Epithelial cell of esophagus (primary cell): Measurements from ENCODE around the gene SIGLEC8.
"Not testable (repeated sequence)": the region's sequence is repeated elsewhere in the genome, so short reads cannot be mapped to it uniquely, and the experiment has no call there.

Experiments
- DNase-seq: peaks from one replicate; pipeline ENCODE4 v3.0.0; 2010; ENCODE audit warnings: low read depth
- H3K4me3 ChIP-seq: 2 replicates; pipeline ENCODE4 v1.5.1; 2011; ENCODE audit warnings: mild to moderate bottlenecking, low read length, control low read depth
- TF ChIP-seq, protein P1 (sequence below): IDR thresholded peaks from 2 replicates; pipeline ENCODE4 v1.5.1; 2011; ENCODE audit warnings: low read depth, mild to moderate bottlenecking, low read length, control low read depth, inconsistent platforms; ENCODE audit not compliant: insufficient read depth; ENCODE audit errors: missing control alignments

The SIGLEC8 gene

DNA sequence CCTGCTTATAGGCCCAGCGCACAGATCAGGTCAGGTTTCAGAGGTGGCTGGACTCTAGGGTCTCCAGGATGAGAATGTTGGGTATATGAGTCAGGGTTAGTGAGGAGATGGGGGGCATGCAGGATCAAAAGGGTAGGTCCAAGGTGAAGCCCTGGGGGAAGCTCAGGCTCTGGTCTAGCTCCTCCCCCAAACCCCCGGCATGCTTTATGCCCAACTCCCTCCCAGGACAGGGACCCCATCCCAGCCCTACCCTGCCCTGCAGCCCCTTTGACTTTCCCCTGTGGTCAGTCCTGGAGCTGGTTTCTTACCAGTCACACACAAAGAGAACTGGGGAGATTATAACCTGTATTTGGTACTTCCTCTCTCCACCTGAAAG lies 10.3 kb upstream of the SIGLEC8 start:
- TF ChIP-seq, protein P1, sequence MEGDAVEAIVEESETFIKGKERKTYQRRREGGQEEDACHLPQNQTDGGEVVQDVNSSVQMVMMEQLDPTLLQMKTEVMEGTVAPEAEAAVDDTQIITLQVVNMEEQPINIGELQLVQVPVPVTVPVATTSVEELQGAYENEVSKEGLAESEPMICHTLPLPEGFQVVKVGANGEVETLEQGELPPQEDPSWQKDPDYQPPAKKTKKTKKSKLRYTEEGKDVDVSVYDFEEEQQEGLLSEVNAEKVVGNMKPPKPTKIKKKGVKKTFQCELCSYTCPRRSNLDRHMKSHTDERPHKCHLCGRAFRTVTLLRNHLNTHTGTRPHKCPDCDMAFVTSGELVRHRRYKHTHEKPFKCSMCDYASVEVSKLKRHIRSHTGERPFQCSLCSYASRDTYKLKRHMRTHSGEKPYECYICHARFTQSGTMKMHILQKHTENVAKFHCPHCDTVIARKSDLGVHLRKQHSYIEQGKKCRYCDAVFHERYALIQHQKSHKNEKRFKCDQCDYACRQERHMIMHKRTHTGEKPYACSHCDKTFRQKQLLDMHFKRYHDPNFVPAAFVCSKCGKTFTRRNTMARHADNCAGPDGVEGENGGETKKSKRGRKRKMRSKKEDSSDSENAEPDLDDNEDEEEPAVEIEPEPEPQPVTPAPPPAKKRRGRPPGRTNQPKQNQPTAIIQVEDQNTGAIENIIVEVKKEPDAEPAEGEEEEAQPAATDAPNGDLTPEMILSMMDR, result no peak
- H3K4me3 ChIP-seq, result no peak overlapping the region
- no peak for DNase-seq

DNA sequence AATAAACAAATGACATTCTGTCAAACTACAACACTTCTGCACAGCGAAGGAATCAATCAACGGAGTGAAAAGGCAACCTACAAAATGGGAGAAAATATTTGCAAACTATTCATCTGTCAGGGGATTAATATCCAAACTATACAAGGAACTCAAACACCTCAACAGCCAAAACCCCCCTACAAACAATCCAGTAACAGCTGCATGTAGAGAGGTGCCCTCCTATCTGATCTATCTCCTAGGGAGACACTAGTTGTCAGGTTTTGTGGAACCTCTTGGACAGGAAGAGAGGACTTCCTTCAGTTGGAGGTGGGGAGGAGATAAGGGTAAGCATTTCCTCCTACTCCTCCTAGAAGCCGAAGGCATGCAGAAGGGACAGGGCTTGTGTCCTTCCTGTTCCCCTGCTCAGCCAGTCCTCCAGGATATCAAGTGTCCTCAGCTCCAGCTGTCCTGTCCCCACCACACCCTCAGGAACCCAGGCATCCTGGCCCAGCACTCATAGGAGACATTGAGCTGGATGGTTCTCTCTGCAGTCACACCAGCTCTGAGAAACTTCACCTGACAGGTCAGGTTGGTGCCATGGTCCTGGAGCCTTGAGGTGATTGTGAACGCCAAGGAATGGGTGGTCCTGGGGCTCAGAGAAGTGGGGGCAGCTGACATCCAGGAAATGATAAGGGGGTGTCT lies 9.8 kb upstream of the SIGLEC8 start:
- no peak for DNase-seq
- no peak overlapping the region for H3K4me3 ChIP-seq
- TF ChIP-seq, protein P1, result no peak

- DNase-seq, result no peak
- TF ChIP-seq, protein P1, result no peak
- H3K4me3 ChIP-seq, result no peak overlapping the region
Measured at GRCh38 chr19:51466723-51467122, 8.5 kb upstream of the SIGLEC8 start.

DNA sequence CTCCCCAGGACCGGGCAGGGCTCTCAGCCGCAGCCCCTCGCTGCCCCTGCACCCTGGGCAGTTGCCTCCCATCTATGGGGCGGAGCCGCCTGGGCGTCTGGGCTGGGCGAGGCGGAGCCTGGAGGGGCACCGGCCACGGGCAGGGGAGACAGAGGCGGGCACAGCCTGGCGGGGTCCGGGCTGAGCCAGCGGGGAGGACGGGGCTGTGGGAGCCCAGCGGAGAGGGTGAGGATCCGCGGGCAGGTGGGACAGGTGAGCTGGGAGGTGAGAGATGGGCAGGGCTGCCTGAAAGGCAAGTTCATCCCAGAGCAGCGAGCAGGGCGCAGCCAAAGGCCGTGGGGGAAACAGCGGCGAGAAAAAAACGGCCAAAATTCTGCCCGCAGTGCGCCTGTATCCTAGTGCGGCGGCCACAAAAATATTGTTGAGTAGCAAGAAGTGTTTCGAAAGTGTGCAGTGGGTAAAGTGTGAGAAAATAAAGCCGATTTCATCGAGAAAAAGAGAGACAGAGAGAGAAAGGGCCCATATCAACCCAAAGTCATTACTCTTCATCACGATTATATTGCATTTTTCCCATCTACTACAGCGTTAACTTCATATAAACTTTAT lies 5.8 kb upstream of the SIGLEC8 start:
- not testable (repeated sequence) for H3K4me3 ChIP-seq, DNase-seq

DNA sequence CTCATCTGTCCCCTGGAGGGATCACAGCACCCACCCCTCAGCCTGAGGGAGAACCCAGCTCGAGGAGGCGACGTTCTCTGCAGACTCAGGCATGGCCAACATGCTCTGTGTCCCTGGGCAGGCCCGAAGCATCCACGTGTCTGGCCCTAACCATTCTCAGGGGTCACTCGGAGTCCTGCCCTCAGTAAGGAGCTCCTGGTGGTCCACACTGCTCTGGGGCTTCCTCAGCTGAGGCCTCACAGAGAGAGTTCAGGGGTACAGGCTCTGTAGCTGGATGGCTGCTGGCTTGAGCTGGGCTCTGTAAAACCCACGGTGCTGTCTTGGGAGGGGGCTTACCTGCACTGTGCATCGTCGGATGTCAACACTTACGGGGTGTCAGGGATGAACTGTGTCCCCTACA lies 4.4 kb upstream of the SIGLEC8 start:
- no peak overlapping the region for H3K4me3 ChIP-seq
- no peak for DNase-seq
- TF ChIP-seq, protein P1, result no peak

- H3K4me3 ChIP-seq, result no peak overlapping the region
- TF ChIP-seq, protein P1, result no peak
- no peak for DNase-seq
Measured at GRCh38 chr19:51462276-51462675, 4.0 kb upstream of the SIGLEC8 start.

DNA sequence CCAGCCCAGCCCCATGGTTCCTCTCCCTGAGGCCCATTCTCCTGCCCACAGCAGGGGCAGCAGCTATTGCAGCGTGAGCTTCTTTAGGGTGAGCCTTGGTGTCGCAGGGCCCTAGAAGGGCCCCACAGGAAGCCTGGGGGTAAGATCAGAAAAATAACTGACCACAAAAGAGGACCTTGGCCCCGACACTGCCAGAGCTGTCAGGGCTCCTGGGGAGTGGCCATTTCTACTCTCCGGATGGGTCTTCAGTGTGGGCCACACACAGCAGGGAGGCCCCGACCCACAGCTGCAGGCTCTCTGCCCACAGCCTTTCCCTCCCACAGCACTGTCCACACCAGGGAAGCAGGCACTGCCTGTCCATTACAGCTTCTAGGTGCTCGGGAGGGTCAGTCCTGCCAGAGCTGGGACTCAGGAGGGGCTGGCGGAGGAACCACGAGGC lies 3.5 kb upstream of the SIGLEC8 start:
- DNase-seq, result no peak
- TF ChIP-seq, protein P1, result no peak

More for the DNA sequence above, 3.5 kb upstream of the SIGLEC8 start:
- no peak overlapping the region for H3K4me3 ChIP-seq
